Right cardiac atrium (tissue), 5 donors: ENCODE measurements around the gene P3H4. TPM values are rescaled to one million over a fixed set of nuclear protein-coding genes. Genes with fewer than 3 reads are reported as not detected.
"Not testable (repeated sequence)": the region's sequence is repeated elsewhere in the genome, so short reads cannot be mapped to it uniquely, and the experiment has no call there.

Experiments used
- ATAC-seq, 2 donors: fragments of 200-7000 bp; cut with Tn5 transposase; one replicate each; pipeline versions ENCODE4 v1.8.0 to v1.9.1; 2020; ENCODE audit warnings: moderate library complexity in 2 of 2, mild to moderate bottlenecking in 1 of 2
- DNase-seq, 3 donors: peaks; one replicate each; pipeline ENCODE4 v3.0.0-alpha.2; 2020
- H3K27ac ChIP-seq: one replicate; pipeline ENCODE4 v1.5.1; 2013; ENCODE audit warnings: mild to moderate bottlenecking, low read length, control low read depth, moderate library complexity
- H3K27me3 ChIP-seq: one replicate; pipeline ENCODE4 v1.6.1; 2013; ENCODE audit not compliant: control insufficient read depth, insufficient read depth
- H3K4me1 ChIP-seq: one replicate; pipeline ENCODE4 v1.6.1; 2013; ENCODE audit warnings: low read length; ENCODE audit not compliant: control insufficient read depth, insufficient read depth
- H3K4me3 ChIP-seq: one replicate; pipeline ENCODE4 v1.5.1; 2013; ENCODE audit warnings: low read length, control low read depth
- H3K9me3 ChIP-seq: one replicate; pipeline ENCODE4 v1.6.1; 2013; ENCODE audit warnings: low read length; ENCODE audit not compliant: control insufficient read depth
- WGBS: extraction: QIAGEN DNeasy Blood & Tissue Kit; methylation state at CpG from one replicate; pipeline ENCODE4 v1.1.7; 2013; 5-methylcytosine and 5-hydroxymethylcytosine counted together
- intact Hi-C, 4 donors: fragments of 100-400 bp; cut with DNase I; formaldehyde crosslinking; loops; one replicate each; pipeline versions ENCODE4 v1.11.0 to v1.14.0; 2022 to 2023
- long read RNA-seq, 4 donors: library from polyadenylated mRNA; unstranded; transcript quantifications; one replicate each; pipeline ENCODE4 v2.0.0, GENCODE V29; 2020 to 2021
- polyA plus RNA-seq: library from polyadenylated mRNA; stranded (reverse); fragments of 200-250 nt; gene quantifications from one replicate; pipeline ENCODE4 v1.2.3, GENCODE V29; 2013
- total RNA-seq, 4 donors: library from RNA; stranded (reverse); fragmentation: NEBNext Ultra II Directional; extraction: Animal tissue kit (Norgen Biotek cat#: 25700); gene quantifications; one replicate each; pipeline ENCODE4 v1.2.1, GENCODE V29; 2021
- donor health status: healthy with polysubstance abuse.
- donor health status: DM: no; HTN: yes; CAD: no.
- donor health status: DM: no; HTN: no; CAD: no.
- donor health status: DM: no; HTN: yes; CAD: no; lungs with severe emphysema.
- donor health status: DM: yes; HTN: yes; CAD: no.

P3H4 gene, protein sequence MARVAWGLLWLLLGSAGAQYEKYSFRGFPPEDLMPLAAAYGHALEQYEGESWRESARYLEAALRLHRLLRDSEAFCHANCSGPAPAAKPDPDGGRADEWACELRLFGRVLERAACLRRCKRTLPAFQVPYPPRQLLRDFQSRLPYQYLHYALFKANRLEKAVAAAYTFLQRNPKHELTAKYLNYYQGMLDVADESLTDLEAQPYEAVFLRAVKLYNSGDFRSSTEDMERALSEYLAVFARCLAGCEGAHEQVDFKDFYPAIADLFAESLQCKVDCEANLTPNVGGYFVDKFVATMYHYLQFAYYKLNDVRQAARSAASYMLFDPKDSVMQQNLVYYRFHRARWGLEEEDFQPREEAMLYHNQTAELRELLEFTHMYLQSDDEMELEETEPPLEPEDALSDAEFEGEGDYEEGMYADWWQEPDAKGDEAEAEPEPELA
- total RNA-seq (10 to 100 TPM; 12.1 to 17.1 (median 13.9) TPM), polyA plus RNA-seq (9.8 TPM)
- long read RNA-seq, donor 1, transcript P3H4-202 (8 exons, 2,601 nt): major isoform, 61 of 93 reads
- long read RNA-seq, donor 1, partial matches to known transcripts: 23 of 93 reads
- long read RNA-seq, donor 1, other reads (novel, unspliced or antisense): 8 of 93 reads
- long read RNA-seq, donor 2, transcript P3H4-202 (8 exons, 2,601 nt): major isoform, 31 of 42 reads
- long read RNA-seq, donor 2, partial matches to known transcripts: 6 of 42 reads
- long read RNA-seq, donor 2, other reads (novel, unspliced or antisense): 5 of 42 reads
- long read RNA-seq, donor 3, transcript P3H4-202 (8 exons, 2,601 nt): major isoform, 50 of 68 reads
- long read RNA-seq, donor 3, partial matches to known transcripts: 9 of 68 reads
- long read RNA-seq, donor 3, other reads (novel, unspliced or antisense): 9 of 68 reads
- long read RNA-seq, donor 4, transcript P3H4-202 (8 exons, 2,601 nt): major isoform, 25 of 35 reads
- long read RNA-seq, donor 4, partial matches to known transcripts: 6 of 35 reads
- long read RNA-seq, donor 4, other reads (novel, unspliced or antisense): 4 of 35 reads

- H3K4me3 ChIP-seq: peak within 1 kb of the TSS; percentile 64
- no peaks in the 10 kb centered on the region for H3K9me3 ChIP-seq
- ATAC-seq (peak; percentile 86 to 88), DNase-seq (peak; percentile 81 to 93 (median 91))
- WGBS: under 1% methylated on average over 96 of the region's 96 CpGs
- no peaks in the 10 kb centered on the region for H3K27me3 ChIP-seq
- intact Hi-C loops: no loop called here
- H3K27ac ChIP-seq: peak within 1 kb of the TSS; percentile 19
- no peaks in the 10 kb centered on the region for H3K4me1 ChIP-seq
These were observed at the start of gene P3H4 for GRCh38 chr17:41811549-41812380. Gene P3H4 (minus strand): TSS chr17:41811949. CDS start chr17:41811915, 34 bp downstream.

DNA sequence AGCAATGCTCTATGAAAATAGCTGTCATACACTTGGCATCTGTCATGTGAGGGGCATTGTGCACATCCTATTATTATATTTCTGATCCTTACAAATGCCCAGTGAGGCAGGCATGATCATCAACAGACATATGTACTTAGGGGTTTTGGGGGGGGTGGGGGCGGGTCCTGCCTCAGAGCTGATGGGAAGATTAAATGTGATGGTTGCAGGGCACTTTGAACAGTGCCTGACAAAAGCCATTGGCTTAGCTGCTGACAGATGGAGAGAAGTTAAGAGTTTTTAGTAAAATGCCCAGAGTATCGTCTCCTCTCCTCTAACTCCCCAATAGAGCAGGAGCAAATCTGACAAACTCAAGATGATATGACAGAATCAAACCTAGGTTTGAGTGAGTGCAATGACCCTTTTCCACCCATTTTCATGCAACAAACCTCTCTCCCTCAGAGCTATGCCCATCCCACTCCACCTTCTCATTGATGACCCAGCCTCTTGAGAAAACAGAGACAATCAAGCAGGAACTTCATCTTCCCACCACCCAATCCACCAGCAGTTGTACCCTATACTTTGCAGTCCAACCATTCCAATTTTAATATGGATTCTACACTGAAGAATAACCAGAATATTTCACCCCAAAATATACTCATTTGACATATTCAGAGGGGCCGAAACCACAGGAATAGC lies 48.6 kb upstream of the P3H4 start:
- 78% methylated on average over 3 of the region's 3 CpGs for WGBS
- intact Hi-C loops: no loop called here
- DNase-seq (no peak), ATAC-seq (no peak)
- no peak overlapping the region for H3K4me3 ChIP-seq
- no peak overlapping the region for H3K27ac ChIP-seq
- H3K27me3 ChIP-seq: no peaks in the 10 kb centered on the region
- H3K4me1 ChIP-seq: peaks cover 4% of the 10 kb centered on the region
- no peaks in the 10 kb centered on the region for H3K9me3 ChIP-seq

GRCh38 chr17:41851382-41851781 lies 39.6 kb upstream of the P3H4 start:
- H3K4me3 ChIP-seq, intact Hi-C loops, H3K27ac ChIP-seq, H3K27me3 ChIP-seq, DNase-seq, H3K4me1 ChIP-seq, ATAC-seq, H3K9me3 ChIP-seq: not testable (repeated sequence)
- 97% methylated on average over 14 of the region's 14 CpGs for WGBS

GRCh38 chr17:41849251-41849990 lies 37.7 kb upstream of the P3H4 start:
- H3K27ac ChIP-seq: no peak overlapping the region
- 68% methylated on average over 4 of the region's 4 CpGs for WGBS
- no peak for DNase-seq

DNA sequence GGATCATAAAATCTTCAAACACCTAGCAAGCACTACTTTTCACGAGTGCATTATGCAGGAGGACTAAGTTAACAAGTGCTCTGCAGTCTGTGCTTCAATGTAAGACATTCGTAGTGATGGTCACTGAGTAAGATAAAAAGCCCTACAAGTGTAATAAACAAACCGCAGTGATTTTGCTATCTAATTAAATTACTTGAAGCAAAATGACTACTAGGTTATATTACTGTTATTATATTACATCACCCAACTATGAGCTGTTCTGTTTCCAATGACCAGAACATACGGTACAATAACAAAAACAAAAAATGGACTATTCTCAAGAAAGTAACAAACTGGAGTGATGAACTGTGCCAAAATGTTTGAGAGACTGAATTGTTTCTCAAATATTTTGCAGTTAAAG lies 37.0 kb upstream of the P3H4 start:
- no peak for ATAC-seq
- no peak for DNase-seq
- intact Hi-C loops: no loop called here
- Histone ChIP-seq H3K4me1 (no peaks in the 10 kb centered on the region), H3K9me3 (no peaks in the 10 kb centered on the region), H3K27ac (no peak overlapping the region), H3K4me3 (no peak overlapping the region), H3K27me3 (no peaks in the 10 kb centered on the region)
- 65% methylated on average over 4 of the region's 4 CpGs for WGBS

More at GRCh38 chr17:41849251-41849990, 37.7 kb upstream of the P3H4 start:
- Histone ChIP-seq H3K9me3 (no peaks in the 10 kb centered on the region), H3K4me1 (no peaks in the 10 kb centered on the region), H3K27me3 (no peaks in the 10 kb centered on the region), H3K4me3 (no peak overlapping the region)
- no peak for ATAC-seq
- intact Hi-C loops: no loop called here

- H3K4me1 ChIP-seq: no peaks in the 10 kb centered on the region
- WGBS: 92% methylated on average over 6 of the region's 6 CpGs
- no peak overlapping the region for H3K27ac ChIP-seq
- no peaks in the 10 kb centered on the region for H3K27me3 ChIP-seq
- intact Hi-C loops: no loop called here
- DNase-seq (no peak), ATAC-seq (no peak)
- no peak overlapping the region for H3K4me3 ChIP-seq
- no peaks in the 10 kb centered on the region for H3K9me3 ChIP-seq
These were observed 33.2 kb upstream of the P3H4 start for GRCh38 chr17:41844971-41845370.

GRCh38 chr17:41840781-41841180 lies 29.0 kb upstream of the P3H4 start:
- not testable (repeated sequence) for ATAC-seq

GRCh38 chr17:41839448-41839847 lies 27.7 kb upstream of the P3H4 start:
- 99% methylated on average over 2 of the region's 2 CpGs for WGBS
- H3K4me3 ChIP-seq, DNase-seq, intact Hi-C loops, H3K9me3 ChIP-seq, ATAC-seq, H3K27me3 ChIP-seq, H3K4me1 ChIP-seq, H3K27ac ChIP-seq: not testable (repeated sequence)

More at GRCh38 chr17:41840781-41841180, 29.0 kb upstream of the P3H4 start:
- H3K27me3 ChIP-seq, DNase-seq, H3K4me1 ChIP-seq, intact Hi-C loops, H3K27ac ChIP-seq, H3K4me3 ChIP-seq, H3K9me3 ChIP-seq: not testable (repeated sequence)
- WGBS: 87% methylated on average over 6 of the region's 6 CpGs

GRCh38 chr17:41837761-41838538 lies 26.2 kb upstream of the P3H4 start, which contains the start of gene KLHL10:
Gene KLHL10 (plus strand): TSS chr17:41837825. CDS start chr17:41837933, 108 bp downstream.
- Histone ChIP-seq H3K27me3 (no peaks in the 10 kb centered on the region), H3K4me3 (no peak within 1 kb of the TSS), H3K9me3 (no peaks in the 10 kb centered on the region), H3K27ac (no peak within 1 kb of the TSS), H3K4me1 (no peaks in the 10 kb centered on the region)
- DNase-seq (no peak), ATAC-seq (no peak)
- intact Hi-C loops: no loop called here
- 94% methylated on average over 15 of the region's 15 CpGs for WGBS
